ENCODE measurements around the gene SELENOW. TPM values are rescaled to one million over a fixed set of nuclear protein-coding genes. Genes with fewer than 3 reads are reported as not detected.
"Not testable (repeated sequence)": the region's sequence is repeated elsewhere in the genome, so short reads cannot be mapped to it uniquely, and the experiment has no call there.

The SELENOW gene
- total and polyA plus RNA-seq, 2 donors (not counting 1 experiment from before 2014, with no cell fraction given), result 47.7 to 73.7 TPM

DNA sequence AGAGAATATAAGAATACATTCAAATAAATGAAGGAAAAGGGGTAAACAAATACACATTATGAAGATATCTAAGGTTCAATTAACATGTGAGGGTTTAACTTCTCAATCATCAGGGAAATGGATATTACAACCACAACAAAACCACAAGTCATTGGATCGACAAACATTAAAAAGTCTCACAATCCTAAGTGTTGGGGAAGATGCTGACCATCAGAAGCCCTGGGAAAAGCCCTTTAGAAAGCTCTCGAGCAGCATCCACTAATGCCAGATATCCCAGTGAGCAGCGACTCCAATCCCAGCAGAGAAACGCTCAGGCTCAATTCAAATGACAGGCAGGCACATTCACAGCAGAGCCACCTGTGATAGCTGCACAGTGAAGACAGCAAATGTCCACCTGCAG is 22.8 kb downstream of the SELENOW start:
- peaks cover 3% of the 10 kb centered on the region for H3K9me3 Mint-ChIP-seq (ENCODE audit: insufficient read depth)
- TF ChIP-seq, protein P1, sequence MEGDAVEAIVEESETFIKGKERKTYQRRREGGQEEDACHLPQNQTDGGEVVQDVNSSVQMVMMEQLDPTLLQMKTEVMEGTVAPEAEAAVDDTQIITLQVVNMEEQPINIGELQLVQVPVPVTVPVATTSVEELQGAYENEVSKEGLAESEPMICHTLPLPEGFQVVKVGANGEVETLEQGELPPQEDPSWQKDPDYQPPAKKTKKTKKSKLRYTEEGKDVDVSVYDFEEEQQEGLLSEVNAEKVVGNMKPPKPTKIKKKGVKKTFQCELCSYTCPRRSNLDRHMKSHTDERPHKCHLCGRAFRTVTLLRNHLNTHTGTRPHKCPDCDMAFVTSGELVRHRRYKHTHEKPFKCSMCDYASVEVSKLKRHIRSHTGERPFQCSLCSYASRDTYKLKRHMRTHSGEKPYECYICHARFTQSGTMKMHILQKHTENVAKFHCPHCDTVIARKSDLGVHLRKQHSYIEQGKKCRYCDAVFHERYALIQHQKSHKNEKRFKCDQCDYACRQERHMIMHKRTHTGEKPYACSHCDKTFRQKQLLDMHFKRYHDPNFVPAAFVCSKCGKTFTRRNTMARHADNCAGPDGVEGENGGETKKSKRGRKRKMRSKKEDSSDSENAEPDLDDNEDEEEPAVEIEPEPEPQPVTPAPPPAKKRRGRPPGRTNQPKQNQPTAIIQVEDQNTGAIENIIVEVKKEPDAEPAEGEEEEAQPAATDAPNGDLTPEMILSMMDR (IDR thresholded peaks at IDR 0.05), result no peak
- no peak for TF ChIP-seq EZH2 (IDR thresholded peaks at IDR 0.05; ENCODE audit: borderline replicate concordance, insufficient read depth, low read depth, low read length, poor library complexity, severe bottlenecking)
- no peaks in the 10 kb centered on the region for H3K36me3 ChIP-seq (replicated peaks in 1 of 2; ENCODE audit: control extremely low read depth in 1 of 2, control insufficient read depth in 1 of 2, extremely low read depth in 1 of 2, insufficient read depth in 2 of 2, low read length in 1 of 2)
- no peak overlapping the region for H3K4me3 Mint-ChIP-seq
- no peak overlapping the region for H2AFZ ChIP-seq (ENCODE audit: insufficient read depth, low read depth, low read length, poor library complexity, severe bottlenecking)
- H4K20me1 ChIP-seq (ENCODE audit: control insufficient read depth, insufficient read depth, low read length, poor library complexity, severe bottlenecking), result no peaks in the 10 kb centered on the region
- no CpG with 5 or more reads among the region's 4 CpGs for WGBS (ENCODE audit: insufficient coverage)
- DNase-seq (no peak), ATAC-seq (ENCODE audit: low read depth) (no peak)
- H3K27me3 ChIP-seq (replicated peaks in 1 of 4; ENCODE audit: control extremely low read depth in 1 of 4, control insufficient read depth in 3 of 4, insufficient read depth in 4 of 4, low read length in 3 of 4), result peaks cover 0 to 5% (median 0%) of the 10 kb centered on the region in 4 experiments
- CTCF ChIA-PET, result interaction anchor here (1.3 kb wide), 1 partner anchor 9 kb away, joined by 3 read pairs; no protein-coding TSS in a partner anchor
- no peak overlapping the region for H3K27ac ChIP-seq (ENCODE audit: low read length in 2 of 2)
- no peaks in the 10 kb centered on the region for H3K4me1 ChIP-seq (ENCODE audit: control insufficient read depth in 2 of 2, insufficient read depth in 2 of 2, low read length in 2 of 2)
- H3K9ac ChIP-seq (ENCODE audit: low read length), result no peak overlapping the region
- no peak overlapping the region for H3K4me2 ChIP-seq (replicated peaks; ENCODE audit: low read depth, low read length, poor library complexity, severe bottlenecking)
- POLR2A ChIA-PET, result no interaction called here
- peaks cover 0 to 6% (median 0%) of the 10 kb centered on the region in 3 donors for H3K9me3 ChIP-seq (ENCODE audit: control extremely low read depth in 1 of 3, control insufficient read depth in 2 of 3, insufficient read depth in 1 of 3, low read length in 2 of 3)
- no peak overlapping the region for H3K4me3 ChIP-seq (ENCODE audit: control extremely low read depth in 1 of 5, extremely low read depth in 1 of 5, insufficient read depth in 1 of 5, low read depth in 2 of 5, low read length in 4 of 5)
- intact Hi-C loops (cut with micrococcal nuclease), result no loop called here
- H3K4me1 Mint-ChIP-seq, result no peaks in the 10 kb centered on the region
- H3K79me2 ChIP-seq (ENCODE audit: control insufficient read depth, insufficient read depth, low read length), result no peaks in the 10 kb centered on the region
- peaks cover 11% of the 10 kb centered on the region for H3K27me3 Mint-ChIP-seq
- no peak overlapping the region for H3K27ac Mint-ChIP-seq

GRCh38 chr19:47802521-47803043 is 24.1 kb downstream of the SELENOW start:
- peaks cover 0 to 6% (median 0%) of the 10 kb centered on the region in 3 donors for H3K9me3 ChIP-seq (ENCODE audit: control extremely low read depth in 1 of 3, control insufficient read depth in 2 of 3, insufficient read depth in 1 of 3, low read length in 2 of 3)
- H3K27ac ChIP-seq (ENCODE audit: low read length in 2 of 2), result no peak overlapping the region
- no peak overlapping the region for H3K4me3 ChIP-seq (ENCODE audit: control extremely low read depth in 1 of 5, extremely low read depth in 1 of 5, insufficient read depth in 1 of 5, low read depth in 2 of 5, low read length in 4 of 5)
- Mint-ChIP-seq H3K27me3 (peaks cover 11% of the 10 kb centered on the region), H3K4me1 (no peaks in the 10 kb centered on the region), H3K4me3 (no peak overlapping the region), H3K27ac (no peak overlapping the region), H3K9me3 (ENCODE audit: insufficient read depth) (peaks cover 3% of the 10 kb centered on the region)
- 96% methylated on average over 15 of the region's 25 CpGs for WGBS (ENCODE audit: insufficient coverage)
- H3K27me3 ChIP-seq (replicated peaks in 1 of 4; ENCODE audit: control extremely low read depth in 1 of 4, control insufficient read depth in 3 of 4, insufficient read depth in 4 of 4, low read length in 3 of 4), result peaks cover 0 to 5% (median 0%) of the 10 kb centered on the region in 4 experiments
- ChIA-PET CTCF (no interaction called here), POLR2A (no interaction called here)
- H3K4me1 ChIP-seq (ENCODE audit: control insufficient read depth in 2 of 2, insufficient read depth in 2 of 2, low read length in 2 of 2), result no peaks in the 10 kb centered on the region
- H3K79me2 ChIP-seq (ENCODE audit: control insufficient read depth, insufficient read depth, low read length), result no peaks in the 10 kb centered on the region
- no peak for DNase-seq
- no peak overlapping the region for H2AFZ ChIP-seq (ENCODE audit: insufficient read depth, low read depth, low read length, poor library complexity, severe bottlenecking)
- H3K9ac ChIP-seq (ENCODE audit: low read length), result no peak overlapping the region
- H4K20me1 ChIP-seq (ENCODE audit: control insufficient read depth, insufficient read depth, low read length, poor library complexity, severe bottlenecking), result no peaks in the 10 kb centered on the region
- intact Hi-C loops (cut with micrococcal nuclease), result no loop called here
- H3K4me2 ChIP-seq (replicated peaks; ENCODE audit: low read depth, low read length, poor library complexity, severe bottlenecking), result no peak overlapping the region
- TF ChIP-seq, protein P1 (IDR thresholded peaks at IDR 0.05), result no peak
- no peak for ATAC-seq (ENCODE audit: low read depth)
- no peaks in the 10 kb centered on the region for H3K36me3 ChIP-seq (replicated peaks in 1 of 2; ENCODE audit: control extremely low read depth in 1 of 2, control insufficient read depth in 1 of 2, extremely low read depth in 1 of 2, insufficient read depth in 2 of 2, low read length in 1 of 2)

- DNase-seq; H4K20me1 ChIP-seq (ENCODE audit: control insufficient read depth, insufficient read depth, low read length, poor library complexity, severe bottlenecking); H3K79me2 ChIP-seq (ENCODE audit: control insufficient read depth, insufficient read depth, low read length); H3K4me1 ChIP-seq (ENCODE audit: control insufficient read depth in 2 of 2, insufficient read depth in 2 of 2, low read length in 2 of 2); H3K9me3 ChIP-seq (ENCODE audit: control extremely low read depth in 1 of 3, control insufficient read depth in 2 of 3, insufficient read depth in 1 of 3, low read length in 2 of 3); H3K4me2 ChIP-seq (replicated peaks; ENCODE audit: low read depth, low read length, poor library complexity, severe bottlenecking); H3K9me3 Mint-ChIP-seq (ENCODE audit: insufficient read depth); H3K27me3 Mint-ChIP-seq; CTCF ChIA-PET; H2AFZ ChIP-seq (ENCODE audit: insufficient read depth, low read depth, low read length, poor library complexity, severe bottlenecking); H3K9ac ChIP-seq (ENCODE audit: low read length); H3K27ac ChIP-seq (ENCODE audit: low read length in 2 of 2); H3K36me3 ChIP-seq (replicated peaks in 1 of 2; ENCODE audit: control extremely low read depth in 1 of 2, control insufficient read depth in 1 of 2, extremely low read depth in 1 of 2, insufficient read depth in 2 of 2, low read length in 1 of 2); ATAC-seq (ENCODE audit: low read depth); H3K27ac Mint-ChIP-seq; H3K4me3 Mint-ChIP-seq; intact Hi-C loops (cut with micrococcal nuclease); H3K4me1 Mint-ChIP-seq; POLR2A ChIA-PET; H3K4me3 ChIP-seq (ENCODE audit: control extremely low read depth in 1 of 5, extremely low read depth in 1 of 5, insufficient read depth in 1 of 5, low read depth in 2 of 5, low read length in 4 of 5); H3K27me3 ChIP-seq (replicated peaks in 1 of 4; ENCODE audit: control extremely low read depth in 1 of 4, control insufficient read depth in 3 of 4, insufficient read depth in 4 of 4, low read length in 3 of 4): not testable (repeated sequence)
- WGBS (ENCODE audit: insufficient coverage), result 80% methylated on average over 10 of the region's 21 CpGs
Observed at GRCh38 chr19:47803148-47803547, 24.6 kb downstream of the SELENOW start.
